GM21825 (cell line): ENCODE results near the gene FAM83G.

ENCODE experiments used
- ATAC-seq: cut with Tn5 transposase; IDR thresholded peaks from one replicate; pipeline ENCODE4 v1.9.1; 2021; ENCODE audit warnings: mild to moderate bottlenecking, moderate library complexity; ENCODE audit not compliant: unreplicated experiment

The FAM83G gene

DNA sequence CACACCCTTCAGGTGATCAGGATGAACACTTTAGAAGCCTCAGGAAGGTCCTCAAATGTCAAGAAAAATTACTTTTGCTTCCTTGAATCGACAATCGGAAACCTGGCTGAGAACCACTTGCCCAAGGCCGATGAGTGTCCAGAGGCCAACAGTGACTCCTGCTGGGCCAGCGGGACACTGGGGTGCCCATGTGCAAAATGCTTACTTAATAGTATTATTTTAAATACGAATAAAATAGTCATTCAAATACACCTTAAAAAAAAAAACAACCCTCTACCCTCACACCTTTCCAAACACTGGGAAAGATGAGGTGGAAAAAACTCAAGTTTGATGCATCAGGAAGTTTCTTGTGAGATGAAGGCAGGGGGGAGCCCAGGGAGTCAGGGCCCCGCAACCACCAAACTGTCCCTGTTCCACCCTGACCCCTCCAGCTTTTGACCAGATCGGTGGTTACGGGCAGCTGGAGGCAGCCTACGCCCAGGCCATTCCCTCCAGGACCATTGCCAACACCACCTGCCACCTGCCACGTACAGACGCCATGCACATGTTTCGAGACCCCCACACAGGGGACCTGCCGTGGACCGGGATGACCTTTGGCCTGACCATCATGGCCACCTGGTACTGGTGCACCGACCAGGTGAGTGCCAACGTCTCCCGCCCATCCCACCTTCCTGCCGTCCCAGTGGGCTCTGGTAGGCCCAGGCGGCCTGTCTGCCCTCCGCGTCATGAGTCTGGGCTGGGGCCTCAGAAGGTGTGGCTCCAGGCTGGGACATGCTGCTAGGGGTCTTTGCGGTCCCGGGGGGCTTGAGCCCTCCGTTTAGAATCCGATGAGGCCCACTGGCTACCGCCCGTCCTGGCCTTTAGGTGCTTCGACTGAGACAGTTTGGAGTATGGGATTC, 33.7 kb downstream of the FAM83G start:
- ATAC-seq: no peak

DNA sequence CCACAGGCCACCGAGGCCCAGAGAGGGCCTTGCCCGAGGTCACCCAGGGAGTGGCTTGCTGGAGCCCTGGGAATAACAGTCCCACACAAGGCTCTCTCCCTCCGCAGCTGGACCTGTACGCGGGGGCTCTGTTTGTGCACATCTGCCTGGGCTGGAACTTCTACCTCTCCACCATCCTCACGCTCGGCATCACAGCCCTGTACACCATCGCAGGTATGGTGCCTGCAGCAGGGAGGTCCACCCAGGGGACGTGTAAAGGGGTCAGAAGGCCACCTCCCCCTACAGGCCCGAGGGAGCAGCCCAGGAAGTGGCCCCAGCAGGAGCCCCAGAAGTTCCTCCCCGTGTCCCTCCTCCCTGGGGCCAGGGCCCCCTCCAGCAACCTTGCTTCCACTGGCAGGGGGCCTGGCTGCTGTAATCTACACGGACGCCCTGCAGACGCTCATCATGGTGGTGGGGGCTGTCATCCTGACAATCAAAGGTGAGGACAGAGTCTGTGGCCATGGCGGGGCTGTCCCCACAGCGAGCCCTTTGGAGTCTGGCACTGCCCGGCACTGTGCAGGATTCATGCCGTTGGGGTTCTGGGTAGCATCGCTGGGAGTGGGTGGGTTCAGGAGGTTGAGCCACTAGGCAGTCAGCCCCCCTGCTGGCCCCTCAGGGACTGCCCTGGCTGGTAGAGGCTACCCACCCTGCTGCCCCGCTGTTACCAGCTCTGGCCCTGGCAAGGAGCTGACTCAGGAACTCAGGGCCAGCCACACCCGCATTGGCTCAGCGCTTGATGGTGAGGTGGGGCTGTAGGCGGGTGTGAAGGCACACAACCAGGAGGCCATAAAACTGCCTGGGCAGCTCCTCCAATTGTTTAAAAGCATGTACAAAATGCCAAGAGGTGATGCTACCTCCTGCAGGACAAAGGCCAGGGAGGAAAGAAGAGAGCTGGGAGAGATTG, 35.3 kb downstream of the FAM83G start:
- ATAC-seq: no peak

DNA sequence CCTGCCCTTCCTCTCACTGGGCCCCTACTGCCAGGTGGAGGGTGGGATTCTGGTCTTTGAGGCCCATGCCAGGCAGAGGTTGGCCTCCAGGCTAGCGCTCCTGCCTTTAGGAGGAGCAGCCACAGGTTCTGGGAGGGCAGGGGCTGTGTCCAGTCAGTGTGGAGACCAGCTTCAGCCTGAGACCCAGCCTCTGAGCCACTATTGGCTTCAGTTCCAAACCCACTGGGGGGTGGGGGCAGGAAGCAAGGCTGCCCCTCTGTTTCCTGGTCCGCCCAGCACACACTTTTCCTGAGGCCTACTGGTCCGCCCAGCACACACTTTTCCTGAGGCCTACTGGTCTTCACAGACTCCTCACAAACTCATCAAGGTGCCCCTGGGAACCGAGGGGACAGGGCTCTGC, 36.2 kb downstream of the FAM83G start:
- no peak for ATAC-seq

DNA sequence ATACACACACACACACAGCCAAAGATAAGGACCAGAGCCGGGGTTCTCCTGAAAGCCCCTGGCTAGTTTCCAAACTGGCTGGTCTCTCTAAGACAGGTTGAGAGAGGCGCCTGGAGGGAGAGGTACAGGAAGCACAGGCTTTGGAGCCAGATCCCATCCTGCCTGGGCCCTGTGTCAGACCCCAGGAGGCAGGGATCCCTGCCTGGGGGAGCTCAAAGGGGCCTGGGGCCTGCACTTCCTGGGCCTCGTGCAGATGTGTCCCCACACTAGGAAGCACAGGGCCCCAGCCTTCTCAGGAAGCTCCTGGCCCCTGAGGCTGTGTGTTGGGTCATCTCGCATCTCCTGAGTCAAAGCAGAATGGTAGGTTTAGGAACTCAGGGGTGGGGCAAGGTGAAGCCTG, 36.6 kb downstream of the FAM83G start:
- ATAC-seq: no peak

DNA sequence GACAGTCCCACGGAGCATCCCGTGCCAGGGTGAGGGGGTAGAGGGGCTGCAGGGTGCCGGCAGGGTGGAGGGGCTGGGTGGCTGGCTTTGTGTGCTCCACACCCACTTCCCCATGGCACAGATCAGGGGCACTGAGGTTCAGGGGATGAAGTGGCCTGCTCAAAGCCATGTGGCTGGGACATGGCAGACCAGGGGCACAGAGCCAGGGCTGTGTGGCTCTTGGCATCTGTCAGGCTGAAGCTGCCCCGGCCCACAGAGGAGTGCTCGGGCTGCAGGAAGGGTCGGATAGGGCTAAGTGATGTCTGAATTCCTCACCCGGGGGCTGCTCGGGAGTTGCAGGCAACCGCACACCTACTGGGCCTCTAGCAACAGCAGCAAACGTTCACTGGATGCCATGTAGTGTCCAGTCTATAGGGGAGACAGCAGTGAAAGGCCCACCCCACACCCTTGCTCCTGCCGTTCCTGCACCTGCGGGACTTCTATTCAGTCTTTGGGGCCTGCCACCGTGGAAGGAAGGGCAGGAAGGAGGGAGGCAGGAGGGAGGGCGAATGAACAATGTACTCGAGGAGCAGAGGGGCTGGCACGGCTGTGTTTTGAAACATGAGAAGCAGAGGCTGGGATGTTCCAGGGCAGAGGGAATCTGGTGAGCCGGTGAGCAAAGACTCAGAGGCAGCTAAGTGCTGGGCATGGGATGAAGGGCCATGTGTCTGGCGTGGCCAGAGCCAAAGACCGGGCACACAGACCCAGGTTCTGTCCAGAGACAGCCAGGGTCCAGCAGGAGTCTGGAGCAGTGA, 37.5 kb downstream of the FAM83G start:
- no peak for ATAC-seq

DNA sequence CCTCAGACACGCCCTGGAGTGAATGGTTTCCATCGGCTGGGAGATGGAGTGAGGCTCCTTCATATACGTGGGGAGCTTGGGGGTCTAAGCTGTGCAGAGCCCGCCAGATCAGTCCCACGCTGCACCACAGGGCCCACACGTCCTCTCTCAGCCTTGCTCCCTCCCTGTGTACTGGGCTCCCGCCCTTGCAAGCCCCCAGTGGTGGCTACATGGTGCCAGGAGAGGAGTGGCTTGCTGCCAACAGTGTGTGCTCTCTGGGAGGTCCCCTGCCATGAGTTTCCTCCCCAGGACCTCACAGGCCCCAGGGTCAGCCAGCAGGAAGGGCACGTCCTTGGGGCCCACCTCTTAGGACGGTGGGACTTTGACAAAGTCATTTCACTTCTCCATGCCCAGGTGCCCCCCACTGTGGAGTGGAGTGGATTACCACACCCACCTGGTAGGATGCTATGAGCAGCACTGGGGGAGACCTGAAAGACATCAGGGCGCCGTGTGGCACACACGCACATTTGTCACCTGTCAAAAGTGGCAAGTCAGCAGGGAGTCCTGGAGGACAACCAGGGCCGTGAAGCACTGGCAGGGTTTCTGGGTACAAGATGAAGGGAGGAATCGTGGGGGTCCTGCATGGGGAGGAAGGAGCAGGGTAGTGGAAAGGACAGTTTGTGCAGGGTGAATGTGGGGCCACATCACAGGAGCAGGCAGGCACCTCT, 38.9 kb downstream of the FAM83G start:
- no peak for ATAC-seq

DNA sequence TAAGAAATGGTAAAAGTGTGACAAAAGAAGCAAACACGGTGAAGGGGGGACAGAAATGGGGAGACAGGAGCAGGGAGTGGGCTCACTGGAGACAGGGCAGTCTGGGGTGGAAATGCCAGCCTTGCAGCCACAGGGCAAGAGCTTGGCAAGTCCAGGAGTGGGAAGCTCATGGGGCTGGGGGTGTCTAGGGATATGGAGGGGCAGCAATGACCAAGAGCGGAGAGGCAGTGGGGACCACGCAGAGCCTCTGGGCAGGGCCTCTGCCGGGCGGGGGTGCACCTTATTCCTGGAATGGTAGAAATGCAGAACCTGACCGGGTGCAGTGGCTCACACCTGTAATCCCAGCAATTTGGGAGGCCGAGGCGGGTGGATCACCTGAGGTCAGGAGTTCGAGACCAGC, 40.0 kb downstream of the FAM83G start:
- ATAC-seq: no peak

DNA sequence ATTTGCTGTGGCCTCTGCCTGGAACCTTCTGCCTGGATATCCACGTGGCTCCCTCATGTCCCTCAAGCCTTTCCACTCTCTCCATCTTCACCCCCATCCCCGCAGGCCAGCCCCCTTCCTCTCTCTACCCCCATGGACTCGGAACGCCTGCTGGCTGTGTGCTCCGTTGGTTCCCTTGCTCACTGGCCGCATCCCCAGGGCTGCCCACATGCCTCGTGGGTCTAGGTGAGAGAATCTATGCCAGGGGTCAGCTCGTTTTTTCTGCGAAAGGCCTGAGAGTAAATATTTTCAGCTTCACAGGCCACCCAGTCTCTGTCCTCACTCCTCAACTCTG, 40.6 kb downstream of the FAM83G start:
- ATAC-seq: no peak

DNA sequence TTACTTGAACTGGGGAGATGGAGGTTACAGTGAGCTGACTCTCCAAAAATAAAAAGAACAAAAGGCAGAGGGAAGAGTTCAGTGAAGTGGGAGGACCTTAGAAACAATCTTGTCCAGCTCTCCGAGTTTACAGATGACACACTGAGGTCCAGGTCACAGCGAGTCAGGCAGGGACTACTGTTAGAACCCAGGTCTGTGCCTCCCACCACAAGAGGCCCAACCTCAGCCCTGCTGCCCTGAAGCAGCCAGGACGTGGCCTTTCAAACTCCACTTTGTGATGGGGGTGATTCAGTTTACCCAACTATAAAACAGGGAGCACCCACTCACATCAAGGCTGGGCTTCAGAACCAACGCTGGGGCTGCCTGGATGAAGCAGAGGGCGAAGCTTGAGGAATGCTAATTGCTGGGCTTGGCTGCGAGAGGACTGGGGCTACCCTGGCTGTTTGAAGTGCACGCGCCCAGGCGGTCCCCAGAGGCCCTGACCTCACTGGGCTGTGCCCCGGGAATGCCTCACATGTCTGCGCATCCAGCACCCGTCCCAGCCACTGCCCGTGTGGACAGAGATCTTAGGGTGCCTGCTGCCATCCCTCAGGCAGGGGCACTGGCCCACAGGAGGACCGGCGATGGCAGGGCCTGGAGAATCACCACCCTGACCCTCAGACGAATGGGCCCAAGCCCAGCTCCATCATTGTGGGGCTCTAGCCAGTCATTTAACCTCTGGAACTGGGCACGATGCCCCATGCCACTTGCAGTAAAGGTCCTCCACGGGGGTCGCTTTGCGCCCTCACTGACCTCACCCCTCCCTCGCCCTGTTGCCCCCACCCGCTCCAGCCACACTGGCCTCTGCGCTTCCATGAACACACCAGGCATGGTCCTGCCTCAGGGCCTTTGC, 41.2 kb downstream of the FAM83G start:
- ATAC-seq: no peak

DNA sequence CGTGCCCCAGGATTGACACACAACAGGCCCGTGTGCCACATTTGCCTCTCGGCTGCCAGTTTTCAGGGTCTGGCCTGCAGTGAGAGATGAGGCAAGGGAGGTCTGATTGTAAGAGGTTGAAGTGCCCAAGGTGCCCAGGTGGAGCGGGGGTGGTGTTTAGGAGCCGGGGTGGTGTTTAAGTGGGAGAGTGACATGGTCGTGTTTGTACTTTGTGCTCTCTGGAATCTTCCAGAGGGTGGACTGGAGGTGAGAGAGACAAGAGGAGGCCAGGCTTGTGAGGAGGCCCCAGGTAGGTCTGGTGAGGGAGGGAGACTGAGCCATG, 42.1 kb downstream of the FAM83G start:
- no peak for ATAC-seq

DNA sequence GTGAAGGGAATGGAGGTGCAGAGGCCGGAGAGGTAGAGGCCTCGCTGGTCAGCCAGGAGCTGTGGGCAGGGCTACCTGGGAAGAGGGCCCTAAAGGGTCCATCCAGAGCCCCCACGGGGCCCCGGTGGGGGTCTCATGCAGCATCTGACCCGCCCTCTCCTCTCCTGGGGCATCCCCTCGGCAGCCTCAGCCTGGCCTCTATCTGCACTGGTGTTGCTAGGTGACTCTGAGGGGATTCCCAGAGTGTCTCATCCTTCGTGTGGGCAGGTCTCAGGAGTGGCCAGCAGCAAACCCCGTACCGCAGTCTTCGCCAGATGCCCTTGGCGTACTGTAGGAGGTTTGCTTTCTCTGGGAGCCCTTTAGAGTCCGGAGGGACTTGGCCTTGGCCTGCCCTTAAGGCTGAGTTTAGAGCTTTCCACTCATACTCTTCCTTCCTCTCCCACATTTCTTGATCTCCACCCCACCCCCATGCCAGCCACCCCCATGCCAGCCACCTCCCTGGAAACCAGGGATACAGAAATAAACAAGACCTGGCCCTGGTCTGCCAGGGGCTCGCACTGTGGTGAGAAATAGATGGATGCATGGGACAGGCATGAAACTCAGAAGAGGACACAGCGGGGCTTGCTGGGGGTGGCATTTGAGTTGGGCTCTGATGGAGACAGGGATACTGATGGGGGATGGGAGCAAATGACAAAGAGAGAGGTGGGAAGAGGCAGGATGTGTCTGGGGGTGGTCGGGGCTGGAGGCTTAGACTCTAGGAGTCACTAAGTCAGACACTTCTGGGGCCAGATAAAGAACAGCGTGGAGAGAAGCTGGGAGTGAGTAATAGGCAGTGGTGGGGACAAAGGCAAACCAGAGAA, 42.7 kb downstream of the FAM83G start:
- ATAC-seq: no peak

DNA sequence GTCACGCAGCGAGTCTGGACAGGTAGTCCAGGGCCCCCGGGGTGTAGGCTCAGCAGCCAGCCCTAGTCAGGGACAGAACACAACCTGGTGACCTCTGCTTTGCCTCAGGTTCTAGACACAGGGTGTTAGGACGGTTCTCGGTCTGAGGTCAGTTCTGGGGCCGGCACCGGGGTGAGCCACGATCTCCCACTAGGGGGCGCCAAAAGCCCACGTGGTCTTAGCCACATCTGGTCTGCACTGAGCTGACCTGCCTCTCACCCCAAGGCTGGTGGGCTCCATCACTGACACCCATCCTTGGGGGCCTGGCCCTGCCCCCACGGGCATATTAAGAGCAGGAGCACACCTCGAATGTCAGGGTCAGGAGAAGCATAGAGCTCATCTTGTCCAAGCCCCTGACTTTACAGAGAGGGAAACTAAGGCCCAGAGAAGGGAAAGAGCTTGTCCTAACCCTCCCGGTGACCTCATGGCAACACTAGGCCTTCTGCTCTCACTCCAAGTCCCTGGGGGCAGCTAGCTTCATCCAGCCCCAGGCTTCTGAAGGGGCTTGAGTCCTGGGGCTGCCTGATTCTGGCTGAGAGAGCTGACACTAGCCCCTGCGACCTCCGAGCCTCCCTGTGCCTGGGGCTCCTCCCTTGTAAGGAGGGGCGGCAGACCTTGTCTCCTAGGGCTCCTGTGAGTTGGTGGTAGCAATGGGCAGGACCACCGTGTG, 43.6 kb downstream of the FAM83G start:
- peak; percentile 71 for ATAC-seq

DNA sequence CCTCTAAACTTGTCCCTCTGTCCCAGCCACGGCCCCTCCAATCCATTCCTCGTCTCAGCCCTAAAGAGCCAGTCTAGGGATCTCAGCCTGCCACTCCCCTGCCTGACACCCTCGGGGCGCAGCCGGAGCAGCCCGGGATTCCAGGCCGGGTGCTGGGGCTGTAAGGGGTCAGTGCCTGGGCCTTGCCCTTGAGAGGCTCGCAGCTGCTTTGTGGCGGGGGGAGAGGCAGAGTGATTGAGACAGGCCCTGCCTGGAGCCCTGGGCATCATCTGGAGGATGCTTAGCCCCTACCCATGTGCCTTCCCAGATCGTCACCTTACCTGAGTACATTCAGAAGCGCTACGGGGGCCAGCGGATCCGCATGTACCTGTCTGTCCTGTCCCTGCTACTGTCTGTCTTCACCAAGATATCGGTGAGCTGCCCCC, 44.3 kb downstream of the FAM83G start:
- ATAC-seq: no peak

DNA sequence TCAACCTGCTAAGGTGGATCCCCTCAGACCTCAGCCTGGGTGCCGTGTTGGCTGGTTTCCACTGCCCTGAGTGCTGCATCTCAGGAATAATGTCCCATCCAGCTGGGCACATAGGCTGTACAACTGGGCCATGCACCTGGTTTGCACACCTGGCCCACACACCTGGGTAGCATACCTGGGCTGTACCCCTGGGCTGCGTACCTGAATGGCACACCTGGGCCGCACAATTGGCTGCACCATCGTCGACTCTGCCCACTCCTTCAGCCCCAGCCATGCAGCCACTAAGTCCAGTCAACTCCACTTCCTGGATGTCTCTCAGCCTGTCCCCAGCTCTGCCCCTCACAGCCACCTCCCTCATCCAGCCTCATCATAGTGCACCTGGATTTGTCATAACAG, 44.7 kb downstream of the FAM83G start:
- ATAC-seq: no peak

DNA sequence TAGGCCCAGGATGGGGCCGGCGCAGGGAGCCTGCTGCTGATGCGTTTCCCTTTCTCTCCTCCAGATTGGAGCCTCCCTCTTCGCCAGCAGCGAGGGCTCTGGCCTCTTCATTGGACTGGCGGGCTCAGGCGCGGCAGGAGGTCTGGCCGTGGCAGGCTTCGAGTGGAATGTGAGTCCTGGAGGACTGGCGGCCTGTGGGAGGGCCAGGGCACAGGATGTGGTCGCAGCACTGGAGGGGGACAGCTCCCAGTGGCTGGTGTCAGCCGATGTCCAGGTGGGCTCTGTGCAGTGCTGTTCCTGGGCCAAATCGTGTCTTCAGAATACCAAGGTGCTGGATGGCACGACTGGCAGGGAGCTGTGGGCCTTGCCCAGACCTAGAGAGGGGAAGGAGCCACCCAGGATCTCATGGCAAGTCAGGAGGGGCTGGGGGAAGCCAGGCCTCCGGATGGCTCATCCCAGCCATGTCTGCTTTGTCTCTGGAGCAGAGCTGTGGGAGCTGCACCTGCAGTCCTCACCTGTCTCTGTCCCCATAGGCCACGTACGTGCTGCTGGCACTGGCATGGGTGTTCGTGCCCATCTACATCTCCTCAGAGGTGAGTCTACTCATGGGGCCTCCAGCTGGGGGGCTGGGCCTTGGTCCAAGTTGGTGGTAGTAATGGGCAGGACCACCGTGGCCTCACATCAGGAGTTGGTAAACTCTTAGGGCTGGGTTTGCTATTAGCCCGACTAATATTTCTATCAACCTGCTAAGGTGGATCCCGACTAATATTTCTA, 45.3 kb downstream of the FAM83G start:
- no peak for ATAC-seq

DNA sequence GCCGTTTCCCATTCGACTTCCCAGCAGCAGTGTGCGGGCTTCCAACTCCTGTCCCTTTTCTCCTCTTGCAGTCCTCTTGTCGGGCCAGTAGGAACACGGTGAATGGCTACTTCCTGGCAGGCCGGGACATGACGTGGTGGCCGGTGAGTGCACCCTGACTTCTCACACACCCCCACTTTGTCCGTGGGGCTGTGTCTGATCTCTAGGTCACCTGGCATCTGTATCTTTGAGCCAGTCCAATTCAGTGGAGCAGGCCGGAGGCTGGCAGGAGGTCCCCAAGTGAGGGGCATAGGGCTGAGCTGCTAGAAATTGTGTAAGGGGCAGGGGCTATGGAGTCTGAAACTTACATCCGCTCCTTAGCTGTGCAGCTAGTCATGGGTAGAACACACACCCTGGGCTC, 46.0 kb downstream of the FAM83G start:
- ATAC-seq: no peak

DNA sequence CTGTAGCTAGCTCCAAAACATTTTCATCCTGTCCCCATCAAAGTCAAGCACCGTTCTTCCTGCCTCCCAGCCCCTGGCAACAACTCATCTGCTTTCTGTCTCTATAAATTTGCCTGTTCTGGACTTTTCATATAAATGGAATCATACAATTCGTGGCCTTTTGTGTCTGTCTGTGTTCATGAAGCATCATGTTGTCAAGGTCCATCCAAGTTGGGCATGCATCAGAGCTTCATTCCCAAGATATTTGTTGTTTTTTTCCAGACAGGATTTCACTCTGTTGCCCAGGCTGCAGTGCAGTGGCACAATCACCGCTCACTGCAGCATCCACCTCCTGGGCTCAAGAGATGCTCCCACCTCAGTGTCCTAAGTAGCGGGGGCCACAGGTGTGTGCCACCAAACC, 46.7 kb downstream of the FAM83G start:
- ATAC-seq: no peak
